Measurements from ENCODE around the gene LEFTY1. TPM values are rescaled to one million over a fixed set of nuclear protein-coding genes. Genes with fewer than 3 reads are reported as not detected.
A peak's percentile ranks its signal among the peaks of the same experiment; 100 is the strongest.

LEFTY1 gene
- total and polyA plus RNA-seq, 2 of the 13 experiments (the other 11 are each of a cell fraction or from before 2014, with no cell fraction given), result 0.29 to 0.79 TPM

GRCh38 chr1:225881959-225882693 is 6.8 kb downstream of the LEFTY1 start, which contains the start of gene TMEM63A (continued):
- TF ChIP-seq ZNF782 (CRISPR knock-in tag; IDR thresholded peaks at IDR 0.05; ENCODE audit: borderline replicate concordance), result no peak
- 0 out of 2 replicates have a peak, but pooled peaks have one; percentile 90 for TF ChIP-seq NCOA1 (CRISPR knock-in tag; IDR thresholded peaks at IDR 0.05)
- peak; percentile 40 for TF ChIP-seq RBM39 (IDR thresholded peaks at IDR 0.05; ENCODE audit: low read depth, low read length, poor library complexity, severe bottlenecking)
- peak; percentile 88 for TF ChIP-seq ZFY (CRISPR knock-in tag; IDR thresholded peaks at IDR 0.05)
- no peak for TF ChIP-seq NFRKB (IDR thresholded peaks at IDR 0.05)
- no peak for TF ChIP-seq ZNF660 (CRISPR knock-in tag; IDR thresholded peaks at IDR 0.05; ENCODE audit: borderline replicate concordance, low read depth)
- peak; percentile 53 for TF ChIP-seq YY1 (IDR thresholded peaks at IDR 0.05; ENCODE audit: insufficient read depth, insufficient replicate concordance, low read depth, low read length)
- no peak for TF ChIP-seq ZNF207 (IDR thresholded peaks at IDR 0.05; ENCODE audit: borderline replicate concordance)
- peak; percentile 37 for TF ChIP-seq STAG1 (CRISPR knock-in tag; IDR thresholded peaks at IDR 0.05)
- 0 out of 2 replicates have a peak, but pooled peaks have one; percentile 30 for TF ChIP-seq ZNF350 (CRISPR knock-in tag; IDR thresholded peaks at IDR 0.05; ENCODE audit: borderline replicate concordance, low read depth)
- TF ChIP-seq NONO (IDR thresholded peaks at IDR 0.05), result no peak
- peak; percentile 84 for TF ChIP-seq NONO (CRISPR knock-in tag; conservative IDR thresholded peaks at IDR 0.05)
- TF ChIP-seq, protein P1, sequence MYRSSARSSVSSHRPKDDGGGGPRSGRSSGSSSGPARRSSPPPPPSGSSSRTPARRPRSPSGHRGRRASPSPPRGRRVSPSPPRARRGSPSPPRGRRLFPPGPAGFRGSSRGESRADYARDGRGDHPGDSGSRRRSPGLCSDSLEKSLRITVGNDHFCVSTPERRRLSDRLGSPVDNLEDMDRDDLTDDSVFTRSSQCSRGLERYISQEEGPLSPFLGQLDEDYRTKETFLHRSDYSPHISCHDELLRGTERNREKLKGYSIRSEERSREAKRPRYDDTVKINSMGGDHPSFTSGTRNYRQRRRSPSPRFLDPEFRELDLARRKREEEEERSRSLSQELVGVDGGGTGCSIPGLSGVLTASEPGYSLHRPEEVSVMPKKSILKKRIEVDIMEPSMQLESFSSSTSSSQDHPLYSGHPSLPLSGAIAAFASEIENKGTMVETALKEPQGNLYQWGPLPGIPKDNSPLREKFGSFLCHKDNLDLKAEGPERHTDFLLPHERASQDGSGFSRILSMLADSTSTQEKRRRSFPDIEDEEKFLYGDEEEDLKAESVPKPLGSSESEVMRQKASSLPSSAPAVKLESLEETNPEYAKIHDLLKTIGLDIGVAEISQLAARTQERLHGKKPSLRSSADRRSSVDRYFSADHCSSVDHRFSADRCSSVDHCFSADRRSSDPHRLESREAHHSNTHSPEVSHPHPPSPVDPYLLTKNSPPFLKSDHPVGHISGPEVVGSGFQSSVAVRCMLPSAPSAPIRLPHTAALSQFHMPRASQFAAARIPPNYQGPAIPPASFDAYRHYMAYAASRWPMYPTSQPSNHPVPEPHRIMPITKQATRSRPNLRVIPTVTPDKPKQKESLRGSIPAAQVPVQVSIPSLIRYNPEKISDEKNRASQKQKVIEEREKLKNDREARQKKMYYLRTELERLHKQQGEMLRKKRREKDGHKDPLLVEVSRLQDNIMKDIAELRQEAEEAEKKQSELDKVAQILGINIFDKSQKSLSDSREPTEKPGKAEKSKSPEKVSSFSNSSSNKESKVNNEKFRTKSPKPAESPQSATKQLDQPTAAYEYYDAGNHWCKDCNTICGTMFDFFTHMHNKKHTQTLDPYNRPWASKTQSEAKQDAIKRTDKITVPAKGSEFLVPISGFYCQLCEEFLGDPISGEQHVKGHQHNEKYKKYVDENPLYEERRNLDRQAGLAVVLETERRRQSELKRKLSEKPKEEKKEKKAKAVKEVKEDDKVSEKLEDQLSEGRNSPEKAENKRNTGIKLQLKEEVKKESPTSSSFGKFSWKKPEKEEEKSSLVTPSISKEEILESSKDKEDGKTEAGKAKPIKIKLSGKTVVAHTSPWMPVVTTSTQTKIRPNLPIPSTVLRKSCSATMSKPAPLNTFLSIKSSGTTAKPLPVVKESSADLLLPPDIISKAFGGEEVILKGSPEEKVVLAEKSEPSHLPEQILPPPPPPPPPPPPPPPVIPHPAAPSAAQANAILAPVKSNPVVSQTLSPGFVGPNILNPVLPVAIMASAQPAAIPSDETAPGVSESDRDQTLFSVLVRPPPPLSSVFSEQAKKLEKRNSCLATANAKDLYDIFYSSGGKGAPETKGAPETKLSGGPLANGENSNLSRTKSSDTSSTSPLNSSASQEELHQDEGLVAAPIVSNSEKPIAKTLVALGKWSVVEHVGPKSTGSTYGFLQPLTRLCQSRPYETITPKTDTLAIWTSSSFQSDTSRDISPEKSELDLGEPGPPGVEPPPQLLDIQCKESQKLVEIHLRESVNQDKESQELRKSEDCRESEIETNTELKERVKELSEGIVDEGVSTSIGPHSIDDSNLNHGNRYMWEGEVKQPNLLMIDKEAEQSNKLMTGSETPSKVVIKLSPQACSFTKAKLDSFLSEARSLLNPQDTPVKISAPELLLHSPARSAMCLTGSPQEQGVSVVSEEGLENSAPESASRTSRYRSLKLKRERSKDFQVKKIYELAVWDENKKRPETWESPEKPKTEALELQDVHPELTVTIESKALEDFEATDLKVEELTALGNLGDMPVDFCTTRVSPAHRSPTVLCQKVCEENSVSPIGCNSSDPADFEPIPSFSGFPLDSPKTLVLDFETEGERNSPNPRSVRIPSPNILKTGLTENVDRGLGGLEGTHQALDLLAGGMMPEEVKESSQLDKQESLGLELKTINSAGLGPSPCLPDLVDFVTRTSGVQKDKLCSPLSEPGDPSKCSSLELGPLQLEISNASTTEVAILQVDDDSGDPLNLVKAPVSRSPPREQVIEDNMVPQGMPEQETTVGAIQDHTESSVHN (CRISPR knock-in tag; IDR thresholded peaks at IDR 0.05), result no peak
- no peak for TF ChIP-seq AGO1 (IDR thresholded peaks at IDR 0.05; ENCODE audit: low read depth, low read length, poor library complexity, severe bottlenecking)
- no peak for TF ChIP-seq ELK4 (CRISPR knock-in tag; IDR thresholded peaks at IDR 0.05; ENCODE audit: borderline replicate concordance)
- peak; percentile 64 for TF ChIP-seq AGO2 (optimal IDR thresholded peaks at IDR 0.05; ENCODE audit: low read depth, low read length)
- TF ChIP-seq ZNF335 (CRISPR knock-in tag; IDR thresholded peaks at IDR 0.05), result no peak
- no peak for TF ChIP-seq NR3C1 (CRISPR knock-in tag; IDR thresholded peaks at IDR 0.05)
